Ovary (tissue), 3 donors: Measurements from ENCODE around the gene PARD3B.

Source experiments
- CTCF ChIP-seq, 3 donors: fragments of 450-650 bp in 2 of 3; fragments of 200-600 bp in 1 of 3; IDR thresholded peaks; one replicate each; pipeline versions ENCODE4 v1.5.1 to v1.8.0; 2016 to 2022; ENCODE audit warnings: antibody characterized with exemption in 3 of 3, mild to moderate bottlenecking in 1 of 3
- EP300 ChIP-seq: sonication (generic); formaldehyde crosslinking; IDR thresholded peaks from one replicate; pipeline ENCODE4 v1.6.1; 2017; ENCODE audit warnings: antibody characterized with exemption
- POLR2A ChIP-seq: fragments of 450-650 bp; IDR thresholded peaks from one replicate; pipeline ENCODE4 v1.6.1; 2017; ENCODE audit warnings: antibody characterized with exemption, mild to moderate bottlenecking, moderate library complexity
- donor health status: DM: no; HTN: no; CAD: no.

DNA sequence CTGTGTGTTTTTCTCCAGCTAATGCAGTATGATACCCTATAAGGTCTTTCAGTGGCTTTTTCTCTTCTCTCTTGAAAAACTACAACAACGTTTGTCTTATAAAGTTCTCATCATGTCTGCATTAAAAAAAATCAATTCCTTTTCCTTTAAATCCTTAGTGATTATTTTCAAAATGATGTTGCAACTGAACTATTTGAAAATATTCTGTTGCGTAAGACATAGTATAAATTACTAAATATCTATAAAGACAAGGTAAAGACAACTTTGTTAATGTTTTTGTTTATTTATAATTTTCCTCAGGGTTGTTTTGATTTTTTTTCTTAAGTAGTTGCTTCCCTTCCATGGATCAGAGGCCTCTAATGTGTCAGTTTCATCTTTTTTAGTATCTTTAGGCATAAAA, 21.2 kb downstream of the PARD3B start:
- TF ChIP-seq POLR2A (no peak), CTCF (IDR thresholded peaks at IDR 0.05) (no peak), EP300 (no peak)
